HG02623 (cell line): ENCODE results near the gene KCNH1.

Experiments used
- ATAC-seq: cut with Tn5 transposase; IDR thresholded peaks from one replicate; pipeline ENCODE4 v1.9.1; 2021; ENCODE audit warnings: moderate library complexity; ENCODE audit not compliant: unreplicated experiment

The KCNH1 gene

DNA sequence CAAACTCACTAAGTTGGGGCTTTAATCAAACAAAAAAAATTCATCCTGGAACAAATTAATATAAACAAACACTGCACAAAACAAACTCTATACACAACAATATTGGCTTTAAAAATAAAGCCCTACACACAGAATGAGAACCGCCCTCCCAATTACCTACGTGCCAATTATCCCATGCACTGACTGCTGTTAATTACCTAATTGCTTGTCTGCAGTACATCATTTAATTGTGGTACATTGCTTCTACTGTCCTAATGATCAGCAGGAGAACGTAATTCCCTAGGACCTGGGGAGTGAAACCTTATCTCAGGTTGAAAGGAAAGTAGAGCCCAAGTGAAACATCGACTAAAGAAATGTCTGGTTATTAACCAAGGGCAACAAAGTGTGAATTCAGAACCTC is 364.5 kb downstream of the KCNH1 start:
- no peak for ATAC-seq

DNA sequence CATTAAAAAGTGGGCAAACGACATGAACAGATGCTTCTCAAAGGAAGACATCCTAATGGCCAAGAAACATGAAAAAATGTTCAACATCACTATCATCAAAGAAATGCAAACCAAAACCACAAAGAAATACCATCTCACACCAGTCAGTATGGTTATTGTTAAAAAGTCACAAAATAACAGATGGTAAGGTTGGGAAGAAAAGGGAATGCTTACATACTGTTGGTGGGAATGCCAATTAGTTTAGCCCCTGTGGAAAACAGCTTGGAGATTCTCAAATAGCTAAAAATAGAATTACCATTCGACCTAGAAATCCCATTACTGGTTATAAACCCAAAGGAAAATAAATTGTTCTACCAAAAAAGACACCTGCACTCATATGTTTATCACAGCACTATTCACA is 369.4 kb downstream of the KCNH1 start:
- no peak for ATAC-seq

DNA sequence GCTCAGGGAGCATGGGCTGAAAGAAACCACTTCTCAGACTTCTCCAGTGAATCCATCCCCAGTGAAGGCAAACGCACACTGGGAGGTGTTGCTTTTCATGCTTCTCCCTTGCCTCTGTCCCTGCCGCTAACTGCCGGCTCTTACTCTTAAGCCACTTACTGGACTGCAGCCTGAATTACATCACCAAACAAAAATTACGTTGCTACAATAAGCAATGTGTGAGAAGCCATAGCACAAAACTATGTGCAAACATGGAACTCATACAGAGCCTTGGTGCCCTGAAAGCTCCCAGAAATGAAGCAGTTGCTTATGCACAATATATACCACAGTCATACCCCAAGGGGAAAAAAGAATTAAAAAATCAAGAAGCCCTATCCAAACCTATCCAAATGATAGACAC is 375.2 kb downstream of the KCNH1 start:
- no peak for ATAC-seq

DNA sequence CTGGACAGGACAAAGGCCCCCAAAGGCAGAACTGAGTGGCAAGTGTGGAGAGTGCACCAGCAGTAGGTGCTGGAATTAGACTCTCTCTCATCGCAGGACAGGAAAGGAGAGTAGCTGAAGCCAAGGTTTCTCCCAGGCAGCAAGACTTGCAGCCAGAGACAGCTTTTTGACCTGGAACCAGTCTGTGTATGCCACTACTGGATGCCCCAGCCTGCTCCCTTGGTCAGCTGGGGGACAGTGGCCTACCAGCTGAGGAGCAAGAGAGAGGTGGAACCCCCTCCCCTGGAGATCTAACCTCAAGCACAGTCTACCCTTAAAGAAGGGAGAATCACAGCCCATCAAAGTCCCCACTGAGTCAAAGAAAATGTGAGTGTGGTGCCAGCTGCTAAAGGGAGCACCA is 375.7 kb downstream of the KCNH1 start:
- no peak for ATAC-seq

DNA sequence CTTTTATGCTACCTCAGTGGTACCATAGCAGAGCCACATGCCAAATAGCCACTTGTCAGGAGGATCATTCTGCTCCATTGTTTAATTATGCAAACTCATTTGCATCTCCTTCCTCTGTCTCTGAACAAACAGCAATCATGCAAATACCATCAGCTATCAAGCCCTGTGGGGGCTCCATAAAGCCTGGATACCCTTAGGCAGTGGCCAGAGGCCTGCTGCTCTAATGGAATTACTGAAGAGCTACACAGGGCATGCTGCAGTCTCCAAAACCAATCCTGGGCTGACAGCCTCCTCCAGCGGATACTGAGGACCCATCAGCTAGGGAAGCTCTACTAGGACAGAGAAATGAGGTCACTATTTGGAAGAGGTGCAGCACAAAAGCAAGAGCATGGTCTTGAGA is 376.3 kb downstream of the KCNH1 start:
- no peak for ATAC-seq

DNA sequence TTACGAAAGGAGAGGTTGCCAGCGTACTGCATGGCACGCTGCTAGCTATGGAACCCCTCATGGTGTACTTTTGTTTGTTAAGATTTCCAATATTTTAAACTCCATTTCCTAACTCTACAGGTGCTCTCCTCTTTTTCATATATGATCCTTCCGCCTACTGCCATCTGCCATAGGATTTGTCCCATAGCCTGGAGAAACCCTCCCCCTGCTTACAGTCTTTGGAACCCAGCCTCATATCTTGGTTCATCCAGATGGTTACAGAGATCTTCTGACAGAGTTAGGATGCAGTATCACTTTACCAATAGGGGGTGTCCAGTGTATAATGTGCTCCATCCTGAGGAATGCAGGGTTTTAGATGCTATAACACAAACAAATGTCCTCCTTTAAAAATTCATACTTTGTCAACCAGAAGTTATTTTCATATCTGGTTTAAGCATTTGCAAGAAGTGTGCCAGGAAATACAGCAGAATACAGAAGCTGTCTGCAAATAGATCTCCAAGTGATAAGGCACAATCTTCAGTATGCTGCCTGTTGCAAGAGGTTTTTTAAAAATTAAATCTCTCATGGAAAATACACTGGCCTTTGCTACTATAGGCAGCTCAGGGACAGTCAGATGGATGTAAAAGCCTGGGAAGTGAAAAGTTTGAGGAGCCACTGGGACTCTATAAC is 377.8 kb downstream of the KCNH1 start:
- ATAC-seq = no peak

DNA sequence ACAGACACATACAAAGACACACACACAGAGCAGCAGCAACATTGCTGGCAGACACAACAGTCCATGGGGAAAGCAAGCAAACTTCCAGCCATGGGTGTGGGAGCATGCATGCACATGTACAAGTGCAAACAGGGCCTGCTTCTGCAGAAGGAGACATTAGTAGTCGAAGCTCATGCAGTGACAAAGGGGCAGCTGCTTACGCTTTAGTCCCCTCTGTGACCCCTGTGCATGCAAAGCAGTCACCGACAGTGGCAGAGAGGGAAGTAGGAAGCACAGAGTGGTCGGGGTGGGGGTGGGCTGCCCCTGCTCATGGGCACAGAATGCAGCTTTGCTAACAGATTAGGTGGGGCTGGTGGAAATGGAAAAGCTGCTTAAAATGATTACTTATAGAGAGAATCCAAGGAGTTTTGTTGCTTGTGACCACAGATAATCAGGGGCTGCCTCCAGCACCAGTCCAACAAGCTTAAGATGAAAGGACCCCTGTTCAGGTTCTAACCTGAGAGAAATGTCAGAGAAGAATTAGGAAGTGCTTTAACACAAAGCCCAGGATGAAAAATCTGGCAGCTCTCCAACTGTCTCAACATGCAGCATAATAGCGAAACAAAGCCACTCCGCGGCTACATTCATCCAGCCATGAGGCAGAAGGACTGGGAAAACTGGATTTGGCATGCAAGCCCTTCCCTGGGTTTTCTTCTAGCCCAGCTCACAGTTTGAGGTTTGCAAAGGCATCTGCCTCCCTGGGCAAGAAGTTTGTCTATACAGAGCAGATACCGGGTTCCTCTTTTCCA is 378.9 kb downstream of the KCNH1 start:
- no peak for ATAC-seq

DNA sequence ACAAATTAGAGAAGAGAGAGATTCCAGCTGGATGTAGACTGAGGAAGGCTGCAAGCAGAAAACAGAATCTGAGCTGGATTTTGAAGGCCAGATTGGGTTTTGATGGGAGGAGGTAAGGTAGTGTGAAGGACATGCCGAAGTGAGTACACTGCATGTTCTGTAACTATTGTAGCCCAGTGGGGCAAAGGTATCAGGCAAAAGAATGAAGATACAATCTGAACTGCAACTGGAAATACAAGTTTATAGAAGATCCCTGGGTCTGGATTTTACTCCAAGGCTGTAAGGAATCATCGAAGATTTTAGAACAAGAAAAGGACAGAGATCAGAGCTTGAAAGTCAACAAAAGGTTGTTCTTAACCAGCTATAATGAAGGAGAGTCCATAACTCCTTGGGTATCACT is 382.0 kb downstream of the KCNH1 start:
- no peak for ATAC-seq

DNA sequence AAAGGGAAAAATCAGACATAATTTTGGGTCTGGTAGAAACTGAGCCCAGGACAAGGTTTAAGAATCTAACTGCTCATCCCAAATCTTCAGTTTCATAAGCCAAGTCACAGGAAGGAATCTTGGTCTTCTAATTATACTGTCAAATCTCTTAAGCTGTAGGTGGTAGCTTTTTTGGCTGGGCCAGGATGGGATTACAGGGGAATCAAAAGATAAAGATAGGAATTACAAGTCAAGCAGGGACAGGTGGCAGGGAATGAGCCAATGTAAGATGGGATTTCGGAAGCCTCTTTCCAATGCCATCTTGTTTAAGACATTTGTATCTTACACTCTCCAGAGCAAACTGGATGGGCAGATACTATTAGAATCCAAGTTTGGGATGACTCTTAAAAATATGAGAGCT is 383.5 kb downstream of the KCNH1 start:
- no peak for ATAC-seq

DNA sequence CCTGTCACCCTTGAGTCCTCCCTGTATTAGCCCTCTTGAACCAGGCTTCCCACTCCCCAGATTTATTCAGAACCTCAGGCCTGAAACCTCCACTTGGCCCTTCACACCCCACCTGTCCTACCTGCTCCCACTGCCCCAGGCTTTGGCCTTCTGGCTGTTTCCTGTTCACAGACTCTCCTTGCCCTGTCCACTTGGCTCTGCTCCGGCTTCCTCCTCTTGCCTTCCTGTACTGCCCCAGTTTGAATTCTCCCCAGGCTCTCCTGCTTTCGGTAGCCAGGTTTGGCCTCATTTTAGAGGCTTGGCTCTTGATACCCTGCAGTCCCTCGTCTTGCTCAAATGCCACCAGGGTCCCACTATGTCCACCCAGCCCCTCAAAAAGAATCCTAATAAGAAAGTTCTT is 385.2 kb downstream of the KCNH1 start:
- ATAC-seq = no peak

DNA sequence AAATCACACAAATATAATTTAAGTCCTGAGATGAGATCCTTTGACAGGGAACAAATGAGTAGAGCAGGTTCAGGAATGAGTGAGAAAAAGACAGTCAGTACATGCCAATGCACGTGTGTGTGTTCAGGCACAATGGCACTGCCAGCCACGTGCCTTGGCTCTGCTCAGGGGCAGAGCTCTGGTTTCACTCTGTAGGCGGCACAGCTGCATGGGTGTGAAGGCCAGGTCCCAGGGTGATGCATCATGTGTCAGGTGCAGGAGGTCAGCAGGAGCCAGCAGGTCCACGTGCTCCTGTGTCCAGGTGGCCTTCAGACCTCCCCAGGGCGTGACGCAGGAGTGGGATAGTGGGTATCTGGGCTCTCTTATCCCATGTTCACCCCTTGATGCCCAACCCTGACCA is 386.1 kb downstream of the KCNH1 start:
- ATAC-seq = no peak

DNA sequence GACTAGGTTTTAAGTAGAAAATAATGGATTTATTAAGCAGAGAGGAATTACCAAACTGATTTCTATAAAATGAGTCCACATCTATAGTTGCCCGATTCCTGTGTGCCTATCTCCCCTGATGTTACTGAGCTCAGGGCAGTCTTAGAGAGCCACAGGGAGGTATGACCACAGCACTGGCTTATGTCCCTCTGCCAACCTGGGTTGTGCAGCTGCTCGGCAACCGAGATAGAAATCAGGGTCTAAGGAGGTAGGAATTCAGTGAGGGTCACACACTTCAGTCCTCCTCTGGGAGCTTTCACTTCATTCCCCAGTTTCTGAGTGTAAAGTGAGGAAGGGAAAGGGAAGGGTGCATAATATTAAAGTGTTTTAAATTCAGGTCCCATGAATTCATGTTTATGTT is 386.8 kb downstream of the KCNH1 start:
- no peak for ATAC-seq

DNA sequence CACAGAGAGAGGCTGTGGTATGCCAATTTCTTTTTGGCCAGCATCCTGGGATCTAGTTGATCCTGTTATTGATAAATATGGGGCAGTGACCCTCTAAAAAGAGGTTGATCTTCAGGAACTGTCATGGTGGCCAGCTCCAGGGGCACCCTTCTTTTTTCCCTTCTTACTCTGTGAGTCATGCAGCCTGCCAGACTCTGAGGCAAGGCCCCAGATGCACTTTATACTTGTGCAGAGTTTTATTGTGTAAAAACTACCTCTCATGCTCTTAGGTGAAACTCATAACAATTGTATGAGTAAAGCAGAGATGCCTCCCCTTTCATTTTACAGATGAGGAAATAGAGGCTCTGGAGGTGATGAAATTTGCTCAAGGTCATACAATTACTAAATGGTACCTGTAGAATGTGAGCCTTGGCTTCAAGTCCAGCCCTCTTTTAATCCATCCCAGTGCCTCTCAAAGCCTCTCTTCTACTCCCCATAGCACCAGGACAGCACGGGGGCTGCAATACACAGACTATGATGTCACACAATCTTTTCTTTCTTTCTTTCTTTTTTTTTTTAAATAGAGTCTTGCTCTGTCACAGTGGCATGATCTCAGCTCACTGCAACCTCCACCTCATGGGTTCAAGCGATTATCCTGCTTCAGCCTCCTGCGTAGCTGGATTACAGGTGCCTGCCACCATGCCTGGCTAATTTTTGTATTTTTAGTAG is 387.8 kb downstream of the KCNH1 start:
- no peak for ATAC-seq

DNA sequence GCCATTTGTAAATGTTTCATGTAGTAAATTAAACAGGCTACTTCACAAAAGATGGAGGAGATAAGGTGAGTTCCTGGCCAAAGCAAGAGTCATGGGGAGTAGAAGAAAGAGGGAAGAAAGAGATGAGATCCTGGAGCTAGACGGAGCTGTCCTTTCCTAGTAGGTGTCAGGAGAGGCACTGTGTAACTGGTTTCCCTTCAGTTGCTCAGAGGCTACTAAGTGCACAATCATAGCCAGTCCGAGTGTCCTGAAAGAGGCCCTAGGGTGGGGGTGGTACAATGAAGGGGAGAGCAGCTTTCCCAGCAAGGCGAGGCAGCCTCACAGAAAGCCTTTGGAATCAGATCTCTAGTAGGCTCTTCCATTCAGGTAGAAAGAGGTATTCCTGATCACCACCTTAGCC is 390.9 kb downstream of the KCNH1 start:
- no peak for ATAC-seq

DNA sequence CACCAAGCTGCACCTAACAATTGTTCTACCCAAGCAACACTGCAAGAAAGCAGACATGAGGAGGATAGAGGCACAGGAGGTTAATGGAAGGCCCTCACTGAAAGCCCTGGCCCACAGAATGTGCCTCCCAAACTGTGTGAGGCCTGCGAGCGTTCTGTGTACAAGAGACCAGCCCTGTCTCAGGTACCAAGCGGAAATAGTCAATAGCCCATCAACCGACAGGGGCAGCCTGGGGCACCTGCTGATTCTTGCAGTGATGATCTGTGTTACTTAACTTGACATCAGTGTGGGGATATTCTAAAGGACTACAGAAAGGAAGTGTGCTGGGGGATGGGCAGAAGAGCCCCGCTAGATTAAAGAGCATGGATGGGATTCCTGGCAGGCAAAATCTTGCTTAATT is 392.4 kb downstream of the KCNH1 start:
- no peak for ATAC-seq

DNA sequence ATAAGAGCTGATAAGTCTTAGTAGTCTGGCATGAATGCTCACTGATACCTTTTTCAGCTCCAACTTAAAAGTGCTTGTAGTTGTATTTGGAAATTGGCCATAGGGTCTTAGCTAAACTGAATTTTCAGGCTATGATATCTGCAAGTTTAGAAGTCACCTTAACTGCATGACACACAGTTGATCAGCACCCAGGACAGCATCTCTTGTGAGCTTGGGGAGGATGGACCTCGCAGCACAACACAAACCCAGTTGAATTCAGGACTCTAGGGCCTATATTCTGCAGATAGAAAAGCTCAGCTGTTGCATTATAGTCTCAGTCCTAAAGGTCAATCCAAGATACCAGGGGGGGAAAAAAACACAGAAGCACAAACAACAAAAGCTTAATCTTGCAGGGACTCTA is 394.3 kb downstream of the KCNH1 start:
- no peak for ATAC-seq

DNA sequence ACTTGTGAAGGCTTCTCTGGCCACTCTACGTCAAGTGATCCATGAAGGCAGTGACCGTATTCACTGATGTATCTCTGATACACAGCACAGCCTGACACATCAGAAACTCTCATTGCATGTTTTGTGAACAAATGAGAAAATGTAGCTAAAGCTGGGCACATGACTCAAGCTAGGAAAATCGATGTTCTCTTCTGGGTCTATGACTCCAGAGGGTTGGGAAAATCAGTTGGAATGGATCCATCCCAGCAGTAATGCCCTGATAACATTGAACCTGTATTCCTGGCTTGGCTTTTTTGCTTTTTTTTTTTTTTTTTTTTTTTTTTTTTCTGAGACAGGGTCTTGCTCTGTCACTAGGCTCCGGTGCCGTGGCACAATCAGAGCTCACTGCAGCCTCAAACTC is 395.7 kb downstream of the KCNH1 start:
- no peak for ATAC-seq

DNA sequence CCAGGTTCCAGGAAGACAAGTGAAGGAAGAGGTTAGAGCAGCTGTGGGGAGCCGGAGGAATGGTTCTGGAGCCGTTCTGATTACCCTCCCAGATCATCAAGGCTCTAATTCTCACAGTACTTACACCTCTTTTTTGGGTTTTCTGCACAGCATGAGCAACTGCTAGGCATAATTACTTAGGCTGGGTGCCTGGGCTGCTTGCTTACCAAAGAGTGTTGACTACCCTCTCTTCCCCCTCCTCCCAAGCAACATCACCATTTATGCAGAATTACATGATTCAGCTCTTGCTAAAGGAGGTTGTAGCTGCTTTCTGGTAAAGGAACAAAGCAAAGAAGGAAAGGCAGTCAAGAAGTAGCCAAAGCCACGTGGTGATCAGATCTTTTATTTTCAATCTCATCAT is 397.2 kb downstream of the KCNH1 start:
- no peak for ATAC-seq

DNA sequence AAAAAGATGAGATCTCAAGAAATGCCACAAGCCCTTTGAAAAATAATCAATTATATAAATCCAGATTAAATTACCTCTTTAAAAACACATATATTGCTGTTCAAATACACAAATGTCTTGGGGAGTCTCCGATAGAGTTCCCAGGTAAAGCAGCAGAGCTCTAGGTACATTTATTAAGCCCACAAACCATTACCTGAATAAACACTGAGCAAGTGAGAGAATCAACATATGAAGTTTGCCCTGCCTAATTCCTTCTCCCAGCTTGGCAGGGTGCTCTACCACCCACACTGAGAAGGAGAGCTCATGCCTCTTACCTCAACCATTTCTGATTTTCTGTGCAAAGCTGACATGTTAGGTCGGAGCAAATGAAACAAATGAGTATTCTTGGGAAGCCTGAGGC is 402.4 kb downstream of the KCNH1 start:
- no peak for ATAC-seq

DNA sequence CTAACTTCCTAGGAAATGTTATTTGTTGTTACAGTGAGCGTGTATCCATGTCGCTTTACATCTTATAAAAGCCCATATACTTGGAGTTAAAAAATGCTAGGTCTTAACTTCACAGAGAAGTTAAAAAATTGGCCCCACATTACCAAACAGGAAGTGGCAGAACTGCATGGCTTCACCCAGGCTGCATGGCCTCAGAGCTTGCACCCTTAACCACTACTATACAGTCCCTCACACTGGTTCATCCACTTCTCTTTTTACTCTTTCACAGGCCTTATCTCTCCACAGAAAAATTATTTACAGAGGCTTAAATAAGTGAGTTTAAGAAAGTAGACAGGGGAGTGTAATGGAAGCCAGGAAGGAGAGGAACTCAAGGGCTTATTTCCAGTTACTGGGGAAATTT is 402.8 kb downstream of the KCNH1 start:
- ATAC-seq = no peak

DNA sequence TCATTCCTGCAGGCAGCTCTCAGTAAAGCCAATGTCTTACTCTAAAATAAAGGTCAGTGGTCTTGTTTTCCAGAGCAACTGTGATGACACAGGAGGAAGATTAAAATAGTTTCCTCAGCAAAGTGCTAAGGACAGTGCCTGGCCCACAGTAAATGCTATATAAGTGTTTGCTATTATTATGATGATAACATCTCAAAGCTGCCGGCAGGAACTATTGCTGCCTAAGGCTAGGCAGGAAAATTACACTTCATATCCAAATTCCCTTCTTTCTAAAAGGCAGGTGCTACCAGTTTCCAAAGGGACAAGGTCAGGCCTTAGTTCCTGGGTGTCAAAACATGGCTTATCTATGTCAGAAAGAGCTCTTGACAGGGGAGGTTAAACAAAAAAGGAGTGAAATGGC is 403.9 kb downstream of the KCNH1 start:
- ATAC-seq = no peak

DNA sequence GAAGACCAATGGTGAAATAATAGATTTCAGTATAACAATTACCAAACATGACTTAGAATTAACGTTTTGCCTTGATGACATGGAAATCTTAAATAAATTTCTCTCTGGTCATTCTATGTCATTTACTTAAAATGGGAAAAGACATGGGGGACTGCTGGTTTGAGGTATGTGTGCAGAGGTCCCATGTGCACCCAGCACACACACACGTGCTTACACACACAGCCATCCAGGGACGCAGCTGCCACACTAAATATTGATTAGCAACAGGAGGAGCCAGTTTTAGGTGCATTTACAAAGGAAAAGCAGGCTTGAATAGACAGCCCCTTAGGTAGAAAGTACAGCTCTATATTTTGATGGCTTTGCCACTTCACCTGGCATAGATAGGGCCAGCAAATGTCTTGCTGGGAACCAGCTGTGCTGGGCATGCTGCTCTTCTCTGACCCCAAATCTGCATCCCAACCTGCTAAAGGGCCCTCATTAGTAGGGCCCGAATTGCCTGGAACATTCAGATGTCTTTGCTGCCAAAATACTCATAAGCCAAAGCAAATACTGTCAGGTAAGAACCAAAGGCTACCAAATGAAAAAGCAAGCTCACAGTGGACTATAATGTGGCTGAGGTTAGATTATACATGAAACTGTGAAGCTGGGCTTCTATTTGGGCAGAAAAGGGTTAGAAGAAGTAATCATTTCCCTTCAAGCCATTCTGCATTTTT is 405.4 kb downstream of the KCNH1 start:
- no peak for ATAC-seq
